ENCODE results near the gene DPEP2. TPM values are rescaled to one million over a fixed set of nuclear protein-coding genes. Genes with fewer than 3 reads are reported as not detected.
"Not testable (repeated sequence)": the region's sequence is repeated elsewhere in the genome, so short reads cannot be mapped to it uniquely, and the experiment has no call there.

The DPEP2 gene
- total RNA-seq, 1 donor from 2014 or later: not detected

DNA sequence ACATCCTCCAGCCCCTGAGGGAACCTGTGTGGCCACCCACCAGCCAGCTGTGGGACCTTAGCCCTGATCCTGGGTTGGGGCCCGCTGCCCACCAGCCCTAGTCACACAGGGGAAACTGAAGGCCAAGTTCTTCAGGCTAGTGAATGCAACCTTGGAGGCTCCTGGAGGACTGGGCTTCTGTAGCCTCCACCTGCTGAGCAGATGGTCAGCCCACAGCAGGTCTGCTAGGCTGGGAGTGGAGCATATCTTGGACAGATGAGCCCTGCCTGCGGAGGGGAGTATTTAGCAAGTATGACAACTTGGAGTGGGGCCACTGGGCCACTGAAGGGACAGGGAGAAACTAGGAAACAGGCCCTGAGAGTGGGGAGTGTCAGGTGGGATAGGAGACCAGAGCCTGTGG lies 23.1 kb downstream of the DPEP2 start:
- no peaks in the 10 kb centered on the region for H3K36me3 ChIP-seq (ENCODE audit: control insufficient read depth, insufficient read depth, low read length)
- H3K27me3 ChIP-seq (ENCODE audit: control insufficient read depth, insufficient read depth, low read length): peaks cover 22% of the 10 kb centered on the region
- DNase-seq (ENCODE audit: low read depth): no peak
- TF ChIP-seq, protein P1, sequence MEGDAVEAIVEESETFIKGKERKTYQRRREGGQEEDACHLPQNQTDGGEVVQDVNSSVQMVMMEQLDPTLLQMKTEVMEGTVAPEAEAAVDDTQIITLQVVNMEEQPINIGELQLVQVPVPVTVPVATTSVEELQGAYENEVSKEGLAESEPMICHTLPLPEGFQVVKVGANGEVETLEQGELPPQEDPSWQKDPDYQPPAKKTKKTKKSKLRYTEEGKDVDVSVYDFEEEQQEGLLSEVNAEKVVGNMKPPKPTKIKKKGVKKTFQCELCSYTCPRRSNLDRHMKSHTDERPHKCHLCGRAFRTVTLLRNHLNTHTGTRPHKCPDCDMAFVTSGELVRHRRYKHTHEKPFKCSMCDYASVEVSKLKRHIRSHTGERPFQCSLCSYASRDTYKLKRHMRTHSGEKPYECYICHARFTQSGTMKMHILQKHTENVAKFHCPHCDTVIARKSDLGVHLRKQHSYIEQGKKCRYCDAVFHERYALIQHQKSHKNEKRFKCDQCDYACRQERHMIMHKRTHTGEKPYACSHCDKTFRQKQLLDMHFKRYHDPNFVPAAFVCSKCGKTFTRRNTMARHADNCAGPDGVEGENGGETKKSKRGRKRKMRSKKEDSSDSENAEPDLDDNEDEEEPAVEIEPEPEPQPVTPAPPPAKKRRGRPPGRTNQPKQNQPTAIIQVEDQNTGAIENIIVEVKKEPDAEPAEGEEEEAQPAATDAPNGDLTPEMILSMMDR (IDR thresholded peaks at IDR 0.05; ENCODE audit: insufficient read depth, low read length, poor library complexity, severe bottlenecking): no peak
- no peak overlapping the region for H3K4me3 ChIP-seq (ENCODE audit: low read depth, low read length)

DNA sequence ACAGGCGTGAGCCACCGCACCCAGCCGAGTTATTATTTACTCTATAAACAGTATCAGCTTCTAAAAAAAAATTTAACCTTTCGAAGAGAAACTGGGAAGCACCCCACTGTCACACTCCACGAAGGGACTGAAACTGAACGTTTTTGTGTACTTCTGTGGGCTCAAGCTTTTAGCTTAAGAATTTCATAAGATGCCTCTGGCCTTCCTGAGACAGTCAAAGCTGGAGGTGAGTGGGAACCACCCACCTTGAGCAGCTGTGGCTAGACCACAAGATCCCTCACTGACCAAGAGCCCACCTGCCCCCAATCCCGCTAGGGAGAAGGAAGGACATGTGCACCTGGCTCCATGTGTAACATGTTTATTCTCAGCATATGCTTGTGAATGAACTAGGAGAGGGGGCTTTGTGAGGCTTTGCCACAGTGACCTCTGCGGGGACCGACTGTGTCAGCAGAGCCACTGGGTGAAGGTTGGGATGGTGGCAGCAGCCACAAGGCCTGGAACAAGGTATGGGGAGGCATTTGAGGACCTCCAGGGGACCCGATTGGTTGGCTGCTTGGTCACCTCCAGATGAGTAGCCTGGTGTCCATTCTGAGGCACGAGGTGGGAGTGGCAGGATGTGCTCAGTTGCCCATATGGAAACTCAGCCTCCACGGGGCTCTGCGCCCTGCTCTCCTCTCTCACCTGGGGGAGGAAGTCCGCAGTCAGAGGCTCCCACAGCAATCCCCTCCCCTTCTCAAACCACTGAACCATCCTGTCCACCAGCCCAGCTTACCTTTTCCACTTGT lies 23.8 kb downstream of the DPEP2 start:
- TF ChIP-seq, protein P1 (IDR thresholded peaks at IDR 0.05; ENCODE audit: insufficient read depth, low read length, poor library complexity, severe bottlenecking): no peak
- H3K36me3 ChIP-seq (ENCODE audit: control insufficient read depth, insufficient read depth, low read length): no peaks in the 10 kb centered on the region
- peaks cover 22% of the 10 kb centered on the region for H3K27me3 ChIP-seq (ENCODE audit: control insufficient read depth, insufficient read depth, low read length)
- no peak for DNase-seq (ENCODE audit: low read depth)
- H3K4me3 ChIP-seq (ENCODE audit: low read depth, low read length): no peak overlapping the region

DNA sequence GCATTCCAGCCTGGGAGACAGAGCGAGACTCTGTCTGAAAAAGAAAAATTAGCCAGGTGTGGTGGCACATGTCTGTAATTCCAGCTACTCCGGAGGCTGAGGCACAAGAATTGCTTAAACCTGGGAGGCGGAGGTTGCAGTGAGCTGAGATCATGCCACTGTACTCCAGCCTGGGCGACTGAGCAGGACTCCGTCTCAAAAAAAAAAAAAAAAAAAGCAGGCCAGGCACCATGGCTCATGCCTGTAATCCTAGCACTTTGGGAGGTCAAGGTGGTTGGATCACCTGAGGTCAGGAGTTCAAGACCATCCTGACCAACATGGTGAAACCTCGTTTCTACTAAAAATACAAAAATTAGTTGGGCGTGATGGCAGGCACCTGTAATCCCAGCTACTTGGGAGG lies 27.0 kb downstream of the DPEP2 start:
- H3K27me3 ChIP-seq (ENCODE audit: control insufficient read depth, insufficient read depth, low read length); DNase-seq (ENCODE audit: low read depth); H3K36me3 ChIP-seq (ENCODE audit: control insufficient read depth, insufficient read depth, low read length); H3K4me3 ChIP-seq (ENCODE audit: low read depth, low read length): not testable (repeated sequence)

DNA sequence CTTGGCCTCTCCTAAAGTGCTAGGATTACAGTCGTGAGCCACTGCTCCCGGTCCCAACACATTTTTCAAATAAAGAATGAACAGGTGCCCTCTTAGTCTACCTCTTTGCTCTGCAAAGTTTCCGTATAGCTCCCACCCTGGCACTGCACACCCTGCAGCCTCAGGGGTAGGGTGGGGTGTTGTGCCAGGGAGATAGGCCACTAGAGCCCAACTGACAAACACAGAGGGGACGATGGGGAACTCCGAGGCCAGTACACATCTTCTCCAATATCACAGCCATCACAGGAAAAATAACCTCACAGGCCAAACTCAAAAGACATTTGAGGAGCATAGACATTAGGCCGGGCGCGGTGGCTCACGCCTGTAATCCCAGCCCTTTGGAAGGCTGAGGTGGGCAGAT lies 28.2 kb downstream of the DPEP2 start:
- no peak for DNase-seq (ENCODE audit: low read depth)
- TF ChIP-seq, protein P1 (IDR thresholded peaks at IDR 0.05; ENCODE audit: insufficient read depth, low read length, poor library complexity, severe bottlenecking): no peak
- Histone ChIP-seq H3K36me3 (ENCODE audit: control insufficient read depth, insufficient read depth, low read length) (no peaks in the 10 kb centered on the region), H3K4me3 (ENCODE audit: low read depth, low read length) (no peak overlapping the region), H3K27me3 (ENCODE audit: control insufficient read depth, insufficient read depth, low read length) (no peaks in the 10 kb centered on the region)

DNA sequence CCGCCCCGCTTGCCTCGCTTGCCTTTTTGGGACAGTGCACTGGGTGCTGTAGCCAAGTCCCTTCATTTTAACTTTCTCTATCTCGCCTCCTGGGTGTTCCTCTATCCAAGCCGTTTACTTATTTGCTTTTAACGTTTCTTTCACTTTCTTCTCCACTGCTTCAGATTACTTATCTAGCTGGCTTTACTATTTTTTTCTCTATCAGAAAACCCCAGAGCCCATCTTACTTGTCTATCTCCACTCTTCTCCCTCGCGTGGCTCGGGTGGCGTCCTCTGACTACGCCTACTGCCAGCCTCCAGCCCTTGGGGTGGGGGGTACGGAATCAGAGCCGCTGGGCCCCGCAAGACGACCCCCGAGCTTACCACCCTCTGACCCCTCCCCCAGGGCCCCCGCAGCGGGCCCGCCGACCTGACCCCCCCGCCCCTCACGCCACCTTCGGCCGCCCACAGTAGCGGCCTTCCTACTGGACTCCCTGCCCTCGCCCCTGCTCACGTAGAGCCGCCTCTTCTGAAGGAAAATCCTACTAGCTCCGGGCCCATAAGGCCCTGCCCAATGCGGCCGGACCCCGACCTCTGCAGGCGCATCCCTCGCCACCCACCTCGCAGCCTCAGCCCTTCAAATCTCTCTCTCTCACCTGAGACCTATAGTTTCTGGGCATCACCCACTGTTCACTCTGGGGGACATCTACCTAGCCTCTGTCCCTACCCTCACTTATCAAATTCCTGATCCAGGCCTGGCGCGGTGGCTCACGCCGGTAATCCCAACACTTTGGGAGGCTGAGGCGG lies 29.8 kb downstream of the DPEP2 start:
- Histone ChIP-seq H3K36me3 (ENCODE audit: control insufficient read depth, insufficient read depth, low read length) (no peaks in the 10 kb centered on the region), H3K27me3 (ENCODE audit: control insufficient read depth, insufficient read depth, low read length) (no peaks in the 10 kb centered on the region), H3K4me3 (ENCODE audit: low read depth, low read length) (peak overlapping the region; percentile 92)
- no peak for DNase-seq (ENCODE audit: low read depth)
- TF ChIP-seq, protein P1 (IDR thresholded peaks at IDR 0.05; ENCODE audit: insufficient read depth, low read length, poor library complexity, severe bottlenecking): no peak

DNA sequence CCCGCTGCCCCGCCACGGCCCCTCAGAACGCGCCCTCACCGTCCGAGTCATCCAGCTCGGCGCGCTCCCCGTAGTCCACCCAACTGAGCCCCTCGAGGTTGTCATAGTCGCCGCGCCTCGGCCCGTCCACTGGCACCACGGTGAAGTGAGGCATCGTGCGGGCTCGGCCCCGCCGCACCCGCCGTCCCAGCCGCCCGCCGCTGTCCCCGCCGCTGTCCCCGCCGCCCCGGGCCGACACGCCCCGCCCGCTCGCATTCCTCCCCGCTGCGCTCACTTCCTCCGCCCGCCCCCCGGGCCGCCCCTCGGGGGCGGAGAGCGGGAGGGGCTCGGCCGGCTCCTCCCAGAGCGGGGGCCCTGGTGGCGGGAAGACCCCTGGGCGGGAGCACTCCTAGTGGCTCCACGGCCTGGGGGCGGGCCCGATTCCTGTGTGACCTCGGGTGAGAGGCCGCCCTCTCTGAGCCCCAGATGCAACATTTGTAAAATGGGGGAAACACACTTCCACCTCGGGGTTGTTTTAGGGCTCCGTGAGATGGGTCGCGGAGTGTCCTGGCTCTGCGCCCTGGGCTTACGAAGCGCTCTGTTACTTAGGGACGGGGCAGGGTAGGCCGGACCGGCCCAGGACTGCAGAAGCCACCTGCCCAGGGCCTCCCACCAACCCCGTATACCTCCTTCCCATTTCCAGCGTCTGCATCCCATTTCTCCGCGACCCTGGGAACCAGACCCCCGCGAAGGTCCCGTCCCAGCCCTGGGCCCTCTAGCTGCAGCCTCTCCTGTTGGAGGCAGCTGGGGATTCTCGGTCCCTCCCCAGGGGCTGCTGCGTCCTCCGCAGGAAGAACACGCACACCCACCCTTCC lies 30.7 kb downstream of the DPEP2 start, which contains the start of gene SLC12A4:
TSS of gene SLC12A4 (minus strand) at position 238 of the 854 bp plus-strand sequence. CDS start at position 154, 84 bp downstream.
- Histone ChIP-seq H3K4me3 (ENCODE audit: low read depth, low read length) (peak within 1 kb of the TSS; percentile 92), H3K36me3 (ENCODE audit: control insufficient read depth, insufficient read depth, low read length) (no peaks in the 10 kb centered on the region), H3K27me3 (ENCODE audit: control insufficient read depth, insufficient read depth, low read length) (no peaks in the 10 kb centered on the region)
- DNase-seq (ENCODE audit: low read depth): no peak
- TF ChIP-seq, protein P1 (IDR thresholded peaks at IDR 0.05; ENCODE audit: insufficient read depth, low read length, poor library complexity, severe bottlenecking): no peak

Data from kidney epithelial cell (primary cell).